ENCODE data around the gene TOMM70.
A peak's percentile ranks its signal among the peaks of the same experiment; 100 is the strongest.
"Not testable (repeated sequence)": the region's sequence is repeated elsewhere in the genome, so short reads cannot be mapped to it uniquely, and the experiment has no call there.

The TOMM70 gene

DNA sequence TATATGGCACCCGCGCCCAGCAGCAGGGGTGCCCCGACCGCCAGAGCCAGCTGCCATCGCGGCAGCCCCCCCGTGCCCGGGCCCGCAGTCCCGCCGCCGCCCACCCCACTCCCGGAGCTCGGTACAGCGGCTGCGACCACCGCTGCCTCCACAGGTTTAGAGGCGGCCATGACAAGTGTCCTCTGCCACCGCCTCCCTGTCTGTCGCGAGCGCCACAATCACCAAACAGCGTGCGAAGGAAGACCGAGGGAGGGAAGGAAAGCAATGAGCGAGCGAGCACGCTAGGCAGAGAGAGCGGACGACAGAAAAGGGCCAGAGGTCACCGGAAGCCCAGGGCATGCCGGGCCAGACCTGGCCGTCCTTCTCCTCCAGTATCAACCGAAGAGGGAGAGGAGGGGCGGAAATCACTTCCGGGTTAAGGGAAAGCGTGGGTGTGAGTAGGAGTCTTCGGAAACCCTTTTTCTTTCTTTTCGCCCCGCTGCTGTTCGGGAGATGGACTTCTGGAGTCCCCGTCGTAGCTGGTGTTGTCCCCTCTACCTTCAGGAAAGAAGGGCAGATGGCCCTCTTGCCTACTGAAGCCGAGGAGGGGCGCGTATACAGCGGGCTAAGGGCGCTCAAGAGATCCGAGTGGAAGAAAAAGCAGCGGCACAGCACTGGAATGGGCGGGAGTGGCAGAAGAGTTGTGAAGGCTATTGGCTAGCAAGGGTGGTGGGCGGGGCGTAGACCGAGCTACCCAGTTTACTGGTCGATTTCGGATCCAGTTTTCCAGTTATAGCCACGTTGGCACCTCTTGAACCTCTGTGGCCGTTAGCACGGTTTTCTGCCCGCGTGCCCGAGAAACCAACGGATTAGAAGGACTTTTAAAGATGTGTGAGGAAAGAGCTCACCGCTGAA is at the start of gene TOMM70, which contains the start of gene LNP1:
TSS of gene TOMM70 (minus strand) at position 310 of the 894 bp plus-strand sequence. CDS start at position 170, 140 bp downstream.
TSS of gene LNP1 (plus strand) at position 760 of the 894 bp plus-strand sequence. CDS start 28,191 bp downstream, outside the sequence.
- DNase-seq, result peak; percentile 94

DNA sequence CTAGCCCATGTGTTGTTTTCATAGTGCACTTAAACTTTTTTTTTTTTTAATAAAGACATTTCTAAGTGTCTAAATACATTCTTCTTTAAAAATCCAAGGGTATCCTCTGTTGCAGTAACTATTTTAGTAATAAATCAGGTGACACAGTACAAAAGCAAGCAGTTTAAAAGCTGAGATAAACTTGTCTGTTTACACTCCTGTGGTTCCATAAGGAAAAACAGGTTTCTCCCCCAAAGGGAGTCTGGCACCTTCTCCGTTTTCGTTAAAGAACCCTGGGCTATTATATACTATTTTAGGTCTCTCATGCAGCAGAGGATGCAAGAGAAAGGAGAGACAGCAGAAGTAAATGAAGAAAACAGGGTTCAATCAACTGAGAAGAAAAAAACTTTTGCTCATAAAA is 48.3 kb upstream of the TOMM70 start:
- DNase-seq, result no peak

DNA sequence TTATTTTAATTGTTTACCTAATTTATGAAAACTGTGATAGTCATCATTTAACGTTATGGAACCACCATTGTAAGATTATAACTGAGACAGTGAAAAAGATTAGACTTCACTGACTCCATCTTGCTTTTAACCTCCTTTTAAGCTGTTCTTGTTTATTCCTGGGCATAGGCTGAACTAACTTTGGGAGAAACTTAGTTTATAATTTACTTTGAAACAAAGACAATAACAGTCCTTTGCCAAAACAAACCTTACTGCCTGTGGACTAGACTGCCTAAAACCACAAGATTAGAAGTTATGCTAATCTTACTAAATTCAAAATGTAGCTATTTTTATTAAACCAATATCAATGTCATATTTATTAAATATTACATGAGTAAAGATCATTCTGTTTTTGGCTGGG is 47.2 kb upstream of the TOMM70 start:
- DNase-seq, result no peak

DNA sequence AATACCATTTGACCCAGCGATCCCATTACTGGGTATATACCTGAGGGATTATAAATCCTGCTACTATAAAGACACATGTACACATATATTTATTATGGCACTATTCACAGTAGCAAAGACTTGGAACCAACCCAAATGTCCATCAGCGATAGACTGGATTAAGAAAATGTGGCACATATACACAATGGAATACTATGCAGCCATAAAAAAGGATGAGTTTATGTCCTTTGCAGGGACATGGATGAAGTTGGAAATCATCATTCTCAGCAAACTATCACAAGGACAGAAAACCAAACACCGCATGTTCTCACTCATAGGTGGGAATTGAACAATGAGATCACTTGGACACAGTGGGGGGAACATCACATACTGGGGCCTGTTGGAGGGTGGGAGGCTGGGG is 46.2 kb upstream of the TOMM70 start:
- not testable (repeated sequence) for DNase-seq

DNA sequence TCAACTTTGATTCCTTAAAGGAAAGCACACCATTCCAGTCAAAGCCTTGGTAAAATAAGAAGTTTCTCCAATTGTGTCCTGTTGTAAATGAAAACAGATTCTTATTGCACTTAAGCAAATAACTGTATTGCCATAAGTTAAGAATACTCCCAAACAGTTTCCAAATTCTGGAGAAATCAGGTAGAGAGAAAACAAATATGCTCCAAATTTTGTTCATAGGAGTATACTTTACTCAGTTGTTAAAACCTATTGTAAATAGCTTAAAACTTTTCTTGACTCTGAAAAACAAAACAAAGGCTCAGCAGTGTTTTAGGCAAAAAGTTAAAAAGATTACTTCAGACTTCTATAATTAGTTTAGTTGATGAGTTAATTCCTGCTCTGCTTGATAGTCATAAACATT is 42.8 kb upstream of the TOMM70 start:
- no peak for DNase-seq

DNA sequence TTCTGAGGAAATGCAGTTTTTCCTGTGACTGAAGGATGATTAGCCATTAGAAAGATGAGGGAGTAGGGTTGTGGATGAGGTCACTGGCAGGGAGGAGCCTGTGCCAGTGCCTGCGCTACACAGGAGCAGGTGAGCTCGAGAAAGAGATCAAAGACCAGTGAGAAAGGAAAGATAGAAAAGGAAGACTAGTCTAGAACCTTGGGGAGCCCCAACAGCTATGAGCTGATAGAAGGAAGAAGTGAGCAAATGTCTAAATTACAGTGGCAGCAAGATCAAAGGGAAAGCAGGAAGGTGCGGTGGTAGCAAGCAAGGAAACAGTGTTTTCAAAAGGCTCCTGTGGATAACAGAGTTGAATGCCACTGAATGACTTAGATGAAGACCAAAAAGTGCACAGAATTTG is 40.0 kb upstream of the TOMM70 start:
- DNase-seq, result no peak

DNA sequence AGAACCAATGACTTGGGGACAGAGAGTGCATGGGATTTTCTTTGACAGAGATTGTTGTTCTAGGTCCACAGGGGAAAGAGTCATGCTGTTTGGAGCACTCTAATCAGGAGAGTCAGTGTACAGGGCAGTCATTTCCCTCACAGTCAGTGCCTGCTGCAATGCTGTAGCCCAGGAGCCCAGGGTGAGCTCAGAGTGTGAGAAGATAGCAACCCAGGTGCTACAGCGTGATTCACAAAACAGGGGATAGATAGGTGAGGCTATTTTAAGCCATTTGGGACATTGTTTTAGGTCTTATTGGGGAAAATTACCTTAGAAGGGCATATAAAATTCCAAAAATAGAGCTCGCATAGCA is 37.7 kb upstream of the TOMM70 start:
- no peak for DNase-seq

DNA sequence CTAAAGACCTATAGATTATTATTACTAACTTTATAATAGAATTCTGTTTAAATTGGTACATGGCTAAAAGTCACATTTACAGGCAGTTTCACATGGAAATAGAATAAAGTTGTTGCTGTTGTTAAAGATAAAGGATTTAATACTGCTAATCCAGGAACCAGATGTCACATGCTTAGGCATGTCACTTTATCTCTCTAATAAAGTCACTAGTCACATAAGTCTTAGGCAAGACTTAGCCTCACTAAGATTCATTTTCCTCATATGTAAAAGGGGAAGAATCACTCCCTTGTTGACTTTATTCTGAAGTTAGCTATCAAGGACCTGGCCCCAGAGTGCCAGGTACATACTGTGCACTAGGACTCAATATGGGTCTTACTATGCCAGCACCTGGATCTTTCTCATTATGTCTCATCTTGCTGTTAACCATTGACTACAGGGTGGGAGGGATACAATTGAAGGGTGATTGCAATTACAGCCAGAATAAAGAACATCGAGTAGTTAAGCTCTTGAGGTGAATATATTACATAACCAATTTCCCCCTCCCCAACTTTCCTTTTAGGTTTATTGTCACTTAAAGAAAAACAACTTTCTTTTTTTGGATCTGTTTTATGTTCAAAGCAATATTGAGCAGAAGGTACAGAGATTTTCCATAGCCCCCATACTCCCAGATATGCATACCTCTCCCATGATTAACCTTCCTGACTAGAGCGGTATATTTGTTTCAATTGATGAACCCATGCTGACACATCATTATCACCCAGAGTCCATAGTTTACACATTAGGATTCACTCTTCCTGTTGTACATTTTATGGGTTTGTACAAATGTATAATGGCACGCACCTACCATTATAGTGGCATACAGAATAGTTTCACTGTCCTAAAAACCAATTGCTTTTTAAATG is 37.1 kb upstream of the TOMM70 start:
- no peak for DNase-seq

DNA sequence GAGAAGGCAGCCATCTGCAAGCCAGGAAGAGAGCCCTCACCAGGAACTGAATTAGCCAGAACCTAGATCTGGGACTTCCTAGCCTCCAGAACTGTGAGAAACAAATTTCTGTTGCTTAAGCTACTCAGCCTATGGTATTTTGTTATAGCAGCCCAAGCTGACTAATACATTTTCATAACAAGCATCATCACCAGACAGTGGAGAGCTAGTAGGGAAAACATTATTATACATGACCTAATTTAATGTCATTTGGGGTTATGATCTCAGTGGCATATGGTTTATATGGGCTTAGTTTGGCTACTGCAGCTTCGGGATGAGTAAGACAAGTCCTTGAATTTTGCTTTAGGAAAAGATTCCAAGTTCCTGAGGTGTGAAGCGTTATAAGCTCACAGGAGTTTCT is 36.1 kb upstream of the TOMM70 start:
- DNase-seq, result no peak

DNA sequence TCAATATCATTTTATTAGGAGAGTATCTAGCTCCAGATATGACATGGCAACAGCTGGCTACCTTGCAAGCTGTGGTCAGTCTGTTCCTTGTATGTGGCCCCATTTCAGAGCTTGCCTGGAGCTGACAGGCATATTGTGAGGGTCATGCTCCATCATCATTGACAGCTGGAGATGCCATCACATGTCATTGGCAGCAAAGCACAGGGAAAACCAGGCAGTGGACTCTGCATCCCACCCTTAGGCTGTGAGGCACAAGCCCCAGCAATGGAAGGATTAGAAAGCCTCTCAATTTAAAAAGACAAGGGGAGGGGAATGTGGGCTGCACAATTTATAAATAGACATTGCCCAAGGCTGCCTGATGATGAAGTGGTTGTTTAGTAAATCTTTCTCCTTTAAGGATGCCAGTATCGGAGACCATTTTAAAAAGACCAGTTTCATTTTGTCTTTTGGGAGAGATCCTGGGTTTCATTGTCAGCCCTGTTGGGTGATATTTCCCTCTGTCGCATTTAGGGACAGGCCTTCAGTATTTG is 28.4 kb upstream of the TOMM70 start:
- no peak for DNase-seq

DNA sequence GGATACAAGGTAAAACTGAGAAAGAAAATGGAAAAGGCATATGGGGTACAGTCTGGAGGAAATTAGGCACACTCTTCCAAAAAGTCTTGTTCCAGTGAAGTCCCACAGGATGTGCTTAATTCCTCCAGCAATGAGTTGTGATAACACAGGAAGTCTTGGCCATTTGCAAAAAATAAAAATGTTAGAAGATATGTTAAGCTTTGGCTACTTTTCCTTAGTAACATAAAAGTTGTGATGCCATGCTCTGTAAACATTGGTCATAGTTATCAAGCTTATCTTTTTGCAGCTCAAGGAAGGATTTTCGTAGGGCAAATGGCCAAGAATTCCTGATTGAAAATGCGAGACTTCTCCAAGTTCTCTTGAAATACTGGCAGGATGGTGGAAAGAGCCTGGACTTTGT is 26.8 kb upstream of the TOMM70 start:
- DNase-seq, result no peak

DNA sequence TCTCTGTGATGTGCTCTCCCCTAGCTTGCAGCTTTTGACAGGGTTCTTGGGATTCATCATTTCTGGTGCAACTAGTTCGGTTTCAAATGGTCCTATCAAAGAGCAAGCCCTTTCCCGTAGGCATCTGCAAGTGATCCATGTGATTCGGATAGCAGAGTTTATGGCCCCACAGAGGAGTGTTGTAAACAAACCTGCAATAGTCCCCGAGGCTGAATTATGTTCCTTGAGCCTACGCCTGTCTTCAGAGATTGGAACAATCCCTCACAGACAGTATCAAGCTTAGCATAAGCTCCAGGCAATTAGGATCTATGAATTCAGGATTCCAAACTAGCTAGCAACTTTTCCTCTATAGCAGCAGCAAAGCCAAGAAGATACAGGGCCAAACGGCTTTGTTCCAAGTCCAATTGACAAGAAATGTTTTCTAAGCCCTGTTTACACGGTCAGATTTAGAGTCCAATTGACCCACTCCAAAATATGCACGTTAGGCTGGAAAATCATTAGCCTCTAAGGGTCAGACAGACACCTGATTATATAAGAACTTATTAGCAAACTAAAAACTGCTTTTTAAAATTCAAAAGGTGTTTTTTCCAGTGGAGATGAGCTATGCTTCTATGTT is 25.3 kb upstream of the TOMM70 start:
- DNase-seq, result no peak

DNA sequence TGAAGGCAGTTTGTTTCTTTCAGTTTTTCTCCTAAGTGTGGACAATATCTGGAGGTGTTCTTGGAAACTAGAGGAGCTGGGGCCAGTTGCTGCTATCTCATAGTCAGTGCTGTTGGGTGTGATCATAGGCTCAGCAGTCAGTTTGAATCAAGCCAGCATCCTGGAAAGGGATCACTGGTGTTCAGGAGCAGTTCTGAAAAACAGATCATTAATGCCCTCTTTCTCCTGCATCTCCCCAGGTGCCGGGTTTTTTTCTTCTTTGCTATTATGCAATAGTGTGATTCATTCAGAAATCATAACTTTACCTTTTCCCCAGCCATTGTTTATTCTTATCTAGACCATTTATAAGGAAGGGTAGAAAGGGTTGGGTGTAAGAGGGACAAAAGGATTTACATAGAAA is 24.4 kb upstream of the TOMM70 start:
- DNase-seq, result no peak

DNA sequence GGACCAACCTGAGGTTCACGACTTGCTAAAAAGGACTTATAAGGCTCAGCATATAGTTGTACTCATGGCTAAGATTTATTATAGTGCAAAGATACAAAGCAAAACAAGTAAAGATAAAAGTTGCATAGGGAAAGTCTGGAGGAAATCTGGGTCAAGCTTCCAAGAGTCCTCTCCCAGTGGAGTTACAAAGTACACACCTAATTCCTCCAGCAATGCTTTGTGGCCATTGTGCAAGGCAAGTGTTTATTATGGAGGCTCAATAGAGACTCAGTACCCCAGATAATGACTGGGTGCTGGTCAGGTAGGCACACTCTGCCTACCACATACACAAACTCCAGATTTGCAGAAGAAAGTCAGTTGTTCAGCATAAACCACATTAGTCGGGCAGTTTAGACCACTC is 23.4 kb upstream of the TOMM70 start:
- no peak for DNase-seq

DNA sequence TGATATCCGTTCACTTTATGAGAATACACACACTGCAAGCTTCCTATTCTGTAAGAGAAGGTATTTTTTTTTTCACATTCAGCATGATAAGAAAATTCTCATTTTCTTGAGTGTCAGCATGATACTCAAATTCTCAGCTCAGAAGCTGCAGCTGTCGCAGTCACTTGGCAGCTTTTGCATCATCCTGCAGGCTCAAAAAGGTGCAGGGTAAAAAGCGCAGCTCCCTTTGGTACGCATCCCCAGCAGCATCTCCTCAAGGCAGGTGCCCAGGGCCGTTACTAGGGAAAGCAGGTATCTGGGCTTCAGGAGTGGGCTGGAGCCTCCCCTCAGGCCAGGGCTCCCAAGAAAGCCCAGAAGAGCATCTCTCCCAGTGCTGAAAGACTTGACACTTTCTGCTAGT is 22.7 kb upstream of the TOMM70 start:
- no peak for DNase-seq

DNA sequence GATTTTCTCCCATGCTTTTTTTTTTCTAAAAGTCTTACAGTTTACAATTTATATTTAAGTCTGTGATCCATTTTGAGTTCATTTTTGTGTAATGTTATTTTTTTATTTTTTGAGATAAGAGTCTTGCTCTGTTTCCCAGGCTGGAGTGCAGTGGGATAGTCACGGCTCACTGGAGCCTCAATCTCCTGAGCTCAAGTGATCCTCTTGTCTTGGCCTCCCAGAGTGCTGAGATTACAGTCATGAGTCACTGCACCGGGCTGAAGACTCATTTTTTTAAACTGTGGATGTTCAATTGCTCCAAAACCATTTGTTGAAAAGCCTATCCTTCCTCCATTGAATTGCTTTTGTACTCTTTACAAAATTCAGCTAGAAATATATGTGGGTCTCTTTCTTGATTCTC is 20.0 kb upstream of the TOMM70 start:
- DNase-seq, result no peak

DNA sequence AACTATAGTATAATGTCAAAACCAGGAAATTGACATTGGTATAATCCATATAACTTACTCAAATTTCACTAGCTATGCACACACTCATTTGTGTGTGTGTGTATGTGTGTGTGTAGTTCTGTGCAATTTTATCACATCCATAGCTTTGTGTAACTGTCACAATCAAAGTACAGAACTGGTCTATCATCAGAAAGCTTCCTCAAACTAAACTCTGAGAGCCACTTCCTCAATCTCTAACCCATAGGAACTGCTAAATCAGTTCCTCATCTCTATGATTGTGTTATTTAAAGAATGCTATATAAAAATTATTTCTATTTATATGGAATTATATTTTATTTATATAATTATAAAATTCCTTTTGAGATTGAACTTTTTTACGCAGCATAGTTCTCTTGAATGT is 18.5 kb upstream of the TOMM70 start:
- no peak for DNase-seq

DNA sequence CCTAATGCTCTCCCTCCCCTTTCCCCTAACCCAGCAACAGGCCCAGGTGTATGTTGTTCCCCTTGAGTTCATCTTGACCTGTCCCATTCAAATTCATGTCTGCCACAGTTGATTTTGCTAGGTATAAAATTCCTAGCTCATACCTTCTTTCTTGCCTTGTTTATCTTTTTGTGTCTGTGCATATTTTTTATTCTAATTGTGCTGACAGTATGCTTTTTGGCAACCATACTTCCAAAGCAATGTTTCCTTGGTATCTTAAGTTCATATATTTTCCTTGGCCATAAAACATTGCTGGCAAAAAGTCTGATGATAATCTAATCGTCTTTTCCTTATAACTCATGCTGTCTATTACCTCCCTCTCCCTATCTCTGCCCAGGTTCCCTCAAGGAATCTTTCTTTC is 16.0 kb upstream of the TOMM70 start:
- no peak for DNase-seq

DNA sequence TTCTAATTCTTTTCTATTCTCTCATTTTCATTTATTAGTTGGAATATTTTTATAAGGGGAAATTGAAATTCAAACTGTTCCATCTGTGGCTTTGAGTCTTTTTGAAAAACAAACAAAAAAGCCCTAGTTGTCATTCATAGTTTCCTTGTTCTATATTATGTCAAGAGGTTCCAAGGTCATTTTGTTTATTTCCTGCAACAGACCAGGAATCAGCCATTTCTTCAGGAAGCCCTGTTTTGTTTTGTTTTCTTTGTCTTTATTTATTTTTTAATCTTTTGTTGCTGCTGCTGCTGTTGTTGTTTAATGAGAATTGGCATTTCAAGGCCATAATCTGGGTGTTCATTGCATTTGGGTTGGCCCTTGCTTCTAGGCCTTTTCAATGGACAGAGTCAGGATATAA is 15.3 kb upstream of the TOMM70 start:
- DNase-seq, result no peak

DNA sequence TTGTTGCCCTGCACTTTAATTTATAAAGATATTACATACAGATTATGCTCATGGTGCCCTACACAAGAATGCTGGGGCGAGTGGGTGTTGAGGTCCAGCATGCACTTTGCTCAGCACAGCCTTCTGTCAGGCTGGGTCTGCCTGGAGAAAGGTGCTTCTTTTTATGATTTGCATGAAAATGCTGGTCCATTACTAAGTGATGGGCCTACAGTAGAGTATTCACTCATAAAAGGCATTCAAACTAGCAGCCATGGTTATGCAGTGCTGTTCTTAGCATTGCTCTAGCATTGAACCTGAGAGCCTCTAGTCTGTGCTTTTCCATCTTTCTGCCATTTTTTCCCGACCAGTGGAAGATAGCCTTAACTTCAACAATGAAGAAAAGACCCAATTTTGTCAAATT is 12.7 kb upstream of the TOMM70 start:
- no peak for DNase-seq

DNA sequence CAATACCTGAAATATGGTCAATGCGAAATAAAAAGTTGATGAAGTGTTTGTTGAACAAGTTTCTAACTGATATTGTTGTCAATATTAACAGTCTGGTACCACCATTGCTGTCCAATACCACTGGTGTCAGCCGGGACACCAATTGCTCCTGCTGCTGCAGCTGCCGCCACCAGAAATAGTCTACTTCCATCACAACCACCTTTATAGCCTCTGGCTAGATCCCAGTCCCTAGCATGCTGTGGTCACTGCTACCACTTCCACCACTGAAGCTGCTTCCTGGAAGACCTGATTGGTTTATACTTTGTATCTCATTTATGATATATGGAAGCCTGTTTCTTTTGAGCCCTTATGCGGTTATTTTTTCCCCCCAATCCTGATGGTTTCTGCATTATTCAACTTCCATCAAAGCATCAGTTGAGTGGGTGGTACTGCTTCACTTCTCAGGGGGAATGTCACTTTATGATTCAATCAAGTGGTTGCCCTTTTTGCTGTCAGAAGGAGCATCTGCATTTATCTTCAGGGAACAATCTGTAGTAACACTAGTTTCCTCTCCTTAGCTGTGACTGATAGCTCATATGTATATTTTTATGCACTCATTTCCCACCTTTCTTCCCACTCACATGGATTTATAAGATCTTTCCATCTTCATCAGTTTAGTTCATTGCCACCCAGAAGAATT is 12.2 kb upstream of the TOMM70 start:
- no peak for DNase-seq
